Hepatocyte (in vitro differentiated cells): ENCODE results near the gene PRDX3. TPM values are rescaled to one million over a fixed set of nuclear protein-coding genes. Genes with fewer than 3 reads are reported as not detected.
A peak's percentile ranks its signal among the peaks of the same experiment; 100 is the strongest.
"Not testable (repeated sequence)": the region's sequence is repeated elsewhere in the genome, so short reads cannot be mapped to it uniquely, and the experiment has no call there.

Experiments used
- DNase-seq: peaks from one replicate; pipeline ENCODE4 v3.0.0-alpha.2; 2016; ENCODE audit warnings: low spot score
- H2AFZ ChIP-seq: fragments of 200-600 bp; sonication (generic); 2 replicates; pipeline ENCODE4 v1.6.0; 2016; ENCODE audit warnings: antibody characterized with exemption, mild to moderate bottlenecking
- H3K27ac ChIP-seq: fragments of 200-600 bp; sonication (generic); 2 replicates; pipeline ENCODE4 v1.5.1; 2016; ENCODE audit warnings: mild to moderate bottlenecking
- H3K27me3 ChIP-seq: fragments of 200-600 bp; sonication (generic); 2 replicates; pipeline ENCODE4 v1.6.1; 2016
- H3K36me3 ChIP-seq: fragments of 200-600 bp; sonication (generic); replicated peaks from 2 replicates; pipeline ENCODE4 v1.5.1; 2016; ENCODE audit warnings: low read depth; ENCODE audit not compliant: insufficient read depth
- H3K4me1 ChIP-seq: fragments of 200-600 bp; sonication (generic); 2 replicates; pipeline ENCODE4 v1.5.1; 2016; ENCODE audit warnings: mild to moderate bottlenecking, moderate library complexity; ENCODE audit not compliant: insufficient read depth
- H3K4me2 ChIP-seq: fragments of 200-600 bp; sonication (generic); 2 replicates; pipeline ENCODE4 v1.6.0; 2016
- H3K4me3 ChIP-seq: fragments of 200-600 bp; sonication (generic); 2 replicates; pipeline ENCODE4 v1.5.1; 2016; ENCODE audit warnings: mild to moderate bottlenecking
- H3K79me2 ChIP-seq: fragments of 200-600 bp; sonication (generic); 2 replicates; pipeline ENCODE4 v1.6.0; 2017; ENCODE audit warnings: mild to moderate bottlenecking
- H3K9me2 ChIP-seq: fragments of 200-600 bp; sonication (generic); replicated peaks from 2 replicates; pipeline ENCODE4 v1.6.0; 2017; ENCODE audit warnings: mild to moderate bottlenecking; ENCODE audit not compliant: insufficient read depth
- H3K9me3 ChIP-seq: fragments of 200-600 bp; sonication (generic); 2 replicates; pipeline ENCODE4 v1.5.1; 2016; ENCODE audit warnings: low read depth, mild to moderate bottlenecking
- H4K20me1 ChIP-seq: fragments of 200-600 bp; sonication (generic); 2 replicates; pipeline ENCODE4 v1.6.0; 2016; ENCODE audit warnings: mild to moderate bottlenecking; ENCODE audit not compliant: insufficient read depth, poor library complexity, severe bottlenecking
- EZH2 ChIP-seq: fragments of 200-600 bp; sonication (generic); IDR thresholded peaks from 2 replicates; pipeline ENCODE4 v1.6.1; 2016; ENCODE audit warnings: antibody characterized with exemption, mild to moderate bottlenecking, borderline replicate concordance
- EZH2phosphoT487 ChIP-seq: fragments of 200-600 bp; sonication (generic); IDR thresholded peaks from one replicate; pipeline ENCODE4 v1.6.1; 2018; ENCODE audit warnings: antibody characterized with exemption, mild to moderate bottlenecking, low read depth, moderate library complexity; ENCODE audit not compliant: unreplicated experiment, severe bottlenecking
- WGBS: methylation state at CpG from one replicate; pipeline ENCODE4 v1.1.6; 2016; ENCODE audit warnings: low lambda C conversion rate; ENCODE audit errors: missing lambda C conversion rate; 5-methylcytosine and 5-hydroxymethylcytosine counted together
- polyA plus RNA-seq: library from polyadenylated mRNA; unstranded; fragments of >200 nt; fragmentation: Nextera tagmentation; extraction: Ambion mirVana; gene quantifications from 2 replicates; pipeline ENCODE4 v1.2.1, GENCODE V29; 2016
- total RNA-seq: library from RNA; depleted of rRNA; stranded (reverse); fragments of >200 nt; gene quantifications from 2 replicates; pipeline ENCODE4 v1.2.3, GENCODE V29; 2014
- TF ChIP-seq, protein P1 (sequence below): fragments of 200-600 bp; sonication (generic); IDR thresholded peaks from 2 replicates; pipeline ENCODE4 v1.5.1; 2016; ENCODE audit warnings: antibody characterized with exemption, mild to moderate bottlenecking; ENCODE audit not compliant: poor library complexity

The PRDX3 gene
- total and polyA plus RNA-seq, 2 experiments from 2014 or later = 294 to 333 TPM

DNA sequence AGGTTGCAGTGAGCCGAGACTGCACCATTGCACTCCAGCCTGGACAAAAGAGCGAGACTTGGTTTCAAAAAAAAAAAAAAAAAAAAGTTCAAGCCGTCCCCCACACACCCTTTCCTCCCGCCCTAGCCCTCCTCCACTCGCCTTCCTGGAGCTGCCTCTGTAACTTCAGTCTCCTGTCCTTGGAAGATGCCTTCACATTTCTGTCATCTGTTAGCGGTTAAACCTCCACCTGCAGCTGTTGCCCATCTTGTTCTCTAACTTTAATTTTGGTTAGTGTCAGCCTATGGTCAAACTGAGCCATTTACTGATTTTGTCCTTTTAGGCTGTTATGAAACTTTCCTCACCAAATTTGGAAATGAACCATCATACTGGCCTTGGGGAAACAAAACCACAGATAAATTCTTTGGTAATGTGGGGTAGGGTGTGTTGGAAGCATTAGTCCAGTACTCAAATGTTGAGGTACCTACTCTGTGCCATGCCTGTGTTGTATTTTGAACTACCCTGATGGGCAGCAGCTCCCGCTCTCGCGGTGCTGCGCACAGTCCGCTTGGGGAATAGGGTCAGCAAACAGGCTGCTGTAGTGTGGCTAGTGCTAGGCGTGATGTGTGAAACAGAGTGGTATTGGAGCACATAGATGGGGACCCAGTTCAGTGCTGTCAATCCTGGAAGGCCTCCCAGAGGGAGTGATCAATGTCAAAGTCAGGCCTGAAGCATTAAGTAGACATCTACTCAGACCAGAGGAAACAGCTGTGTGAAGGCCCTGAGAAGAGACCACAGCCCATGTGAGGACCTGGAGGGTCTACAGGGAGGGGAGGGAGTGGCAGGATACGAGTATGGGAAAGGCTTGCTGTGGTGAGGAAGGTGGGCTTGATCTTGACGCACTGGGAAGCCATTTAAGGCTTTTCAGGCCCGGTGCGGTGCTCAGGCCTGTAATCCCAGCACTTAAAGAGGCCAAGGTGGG, 40.0 kb downstream of the PRDX3 start:
- TF ChIP-seq EZH2 (no peak), EZH2phosphoT487 (no peak)
- TF ChIP-seq, protein P1, sequence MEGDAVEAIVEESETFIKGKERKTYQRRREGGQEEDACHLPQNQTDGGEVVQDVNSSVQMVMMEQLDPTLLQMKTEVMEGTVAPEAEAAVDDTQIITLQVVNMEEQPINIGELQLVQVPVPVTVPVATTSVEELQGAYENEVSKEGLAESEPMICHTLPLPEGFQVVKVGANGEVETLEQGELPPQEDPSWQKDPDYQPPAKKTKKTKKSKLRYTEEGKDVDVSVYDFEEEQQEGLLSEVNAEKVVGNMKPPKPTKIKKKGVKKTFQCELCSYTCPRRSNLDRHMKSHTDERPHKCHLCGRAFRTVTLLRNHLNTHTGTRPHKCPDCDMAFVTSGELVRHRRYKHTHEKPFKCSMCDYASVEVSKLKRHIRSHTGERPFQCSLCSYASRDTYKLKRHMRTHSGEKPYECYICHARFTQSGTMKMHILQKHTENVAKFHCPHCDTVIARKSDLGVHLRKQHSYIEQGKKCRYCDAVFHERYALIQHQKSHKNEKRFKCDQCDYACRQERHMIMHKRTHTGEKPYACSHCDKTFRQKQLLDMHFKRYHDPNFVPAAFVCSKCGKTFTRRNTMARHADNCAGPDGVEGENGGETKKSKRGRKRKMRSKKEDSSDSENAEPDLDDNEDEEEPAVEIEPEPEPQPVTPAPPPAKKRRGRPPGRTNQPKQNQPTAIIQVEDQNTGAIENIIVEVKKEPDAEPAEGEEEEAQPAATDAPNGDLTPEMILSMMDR = no peak
- no peaks in the 10 kb centered on the region for H4K20me1 ChIP-seq
- H3K9me3 ChIP-seq = no peaks in the 10 kb centered on the region
- no peaks in the 10 kb centered on the region for H3K36me3 ChIP-seq
- H3K4me1 ChIP-seq = no peaks in the 10 kb centered on the region
- no peak overlapping the region for H2AFZ ChIP-seq
- H3K79me2 ChIP-seq = no peaks in the 10 kb centered on the region
- H3K27me3 ChIP-seq = no peaks in the 10 kb centered on the region
- H3K4me2 ChIP-seq = no peak overlapping the region
- no peak for DNase-seq
- no peaks in the 10 kb centered on the region for H3K9me2 ChIP-seq
- no peak overlapping the region for H3K4me3 ChIP-seq
- H3K27ac ChIP-seq = no peak overlapping the region
- WGBS = 96% methylated on average over 16 of the region's 16 CpGs

DNA sequence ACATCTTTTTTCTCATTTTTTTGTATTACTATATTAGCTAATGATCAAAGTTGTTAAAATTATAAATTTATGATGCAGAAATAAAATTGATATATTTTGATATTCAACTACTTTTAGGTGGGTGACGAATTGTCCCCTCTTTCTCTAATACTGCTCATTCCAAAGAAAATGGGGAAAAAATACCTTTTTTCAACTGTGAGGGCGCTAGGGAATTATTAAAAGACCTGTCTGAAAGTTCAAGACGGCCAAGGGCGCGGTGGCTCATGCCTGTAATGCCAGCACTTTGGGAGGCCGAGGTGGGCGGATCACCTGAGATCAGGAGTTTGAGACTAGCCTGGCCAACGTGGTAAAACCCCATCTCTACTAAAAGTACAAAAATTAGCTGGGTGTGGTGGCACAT, 40.7 kb downstream of the PRDX3 start:
- H3K79me2 ChIP-seq, H3K4me2 ChIP-seq, H3K9me2 ChIP-seq, H3K4me1 ChIP-seq, H3K9me3 ChIP-seq, H3K27me3 ChIP-seq, H3K27ac ChIP-seq, H3K36me3 ChIP-seq, H2AFZ ChIP-seq, DNase-seq, H3K4me3 ChIP-seq, H4K20me1 ChIP-seq: not testable (repeated sequence)
- WGBS = 84% methylated on average over 8 of the region's 8 CpGs

DNA sequence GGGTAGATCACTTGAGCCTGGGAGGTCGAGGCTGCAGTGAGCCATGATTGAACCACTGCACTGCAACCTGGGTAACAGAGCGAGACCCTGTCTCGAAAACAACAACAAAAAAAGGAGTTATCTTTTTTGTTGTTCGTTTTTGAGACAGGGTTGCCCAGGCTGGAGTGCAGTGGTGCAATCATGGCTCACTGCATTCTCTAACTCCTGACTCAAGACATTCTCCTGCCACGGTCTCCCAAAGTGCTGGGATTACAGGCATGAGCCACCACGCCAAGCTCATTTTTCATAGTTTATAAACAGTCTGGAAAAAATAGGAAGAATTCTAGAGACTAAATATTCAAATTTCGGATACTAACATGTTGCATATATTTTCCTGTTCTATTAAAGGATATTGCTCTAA, 42.5 kb downstream of the PRDX3 start:
- 95% methylated on average over 7 of the region's 7 CpGs for WGBS
- Histone ChIP-seq H2AFZ (no peak overlapping the region), H3K4me2 (no peak overlapping the region), H3K4me1 (no peaks in the 10 kb centered on the region), H3K79me2 (no peaks in the 10 kb centered on the region), H3K36me3 (no peaks in the 10 kb centered on the region), H3K27ac (peak overlapping the region; percentile 72), H4K20me1 (no peaks in the 10 kb centered on the region), H3K27me3 (no peaks in the 10 kb centered on the region), H3K9me3 (no peaks in the 10 kb centered on the region), H3K4me3 (no peak overlapping the region), H3K9me2 (no peaks in the 10 kb centered on the region)
- DNase-seq = no peak
- TF ChIP-seq, protein P1 = no peak
- TF ChIP-seq EZH2phosphoT487 (no peak), EZH2 (no peak)

DNA sequence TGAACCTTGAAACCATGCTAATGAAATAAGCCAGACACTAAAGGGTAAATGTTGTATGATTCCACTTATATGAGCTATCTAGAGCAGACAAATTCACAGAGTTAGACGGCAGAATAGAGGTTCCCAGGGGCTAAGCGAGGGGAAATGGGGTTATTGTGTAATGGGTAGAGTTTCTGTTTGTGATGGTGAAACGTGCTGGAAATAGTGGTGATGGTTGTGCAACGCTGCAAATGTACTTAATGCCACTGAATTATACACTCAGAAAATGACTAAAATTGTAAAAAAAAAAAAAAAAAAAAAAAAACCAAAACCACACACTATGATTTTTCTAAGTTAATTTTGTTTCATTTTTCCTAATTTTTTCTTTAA, 43.1 kb downstream of the PRDX3 start:
- WGBS = 60% methylated on average over 4 of the region's 4 CpGs
- no peaks in the 10 kb centered on the region for H4K20me1 ChIP-seq
- no peak for TF ChIP-seq EZH2phosphoT487
- TF ChIP-seq, protein P1 = no peak
- TF ChIP-seq EZH2 = no peak
- no peaks in the 10 kb centered on the region for H3K9me3 ChIP-seq
- peak; percentile 32 for DNase-seq
- no peaks in the 10 kb centered on the region for H3K9me2 ChIP-seq
- H3K4me1 ChIP-seq = no peaks in the 10 kb centered on the region
- no peak overlapping the region for H2AFZ ChIP-seq
- no peaks in the 10 kb centered on the region for H3K27me3 ChIP-seq
- H3K4me3 ChIP-seq = no peak overlapping the region
- H3K4me2 ChIP-seq = no peak overlapping the region
- H3K27ac ChIP-seq = peak overlapping the region; percentile 72
- peaks cover 4% of the 10 kb centered on the region for H3K36me3 ChIP-seq
- H3K79me2 ChIP-seq = no peaks in the 10 kb centered on the region
